ENCODE measurements around the gene SGK2. TPM values are rescaled to one million over a fixed set of nuclear protein-coding genes. Genes with fewer than 3 reads are reported as not detected.

The SGK2 gene
- total and polyA plus RNA-seq, 5 donors, result 0.21 to 3.6 (median 1.6) TPM; not detected in 1

DNA sequence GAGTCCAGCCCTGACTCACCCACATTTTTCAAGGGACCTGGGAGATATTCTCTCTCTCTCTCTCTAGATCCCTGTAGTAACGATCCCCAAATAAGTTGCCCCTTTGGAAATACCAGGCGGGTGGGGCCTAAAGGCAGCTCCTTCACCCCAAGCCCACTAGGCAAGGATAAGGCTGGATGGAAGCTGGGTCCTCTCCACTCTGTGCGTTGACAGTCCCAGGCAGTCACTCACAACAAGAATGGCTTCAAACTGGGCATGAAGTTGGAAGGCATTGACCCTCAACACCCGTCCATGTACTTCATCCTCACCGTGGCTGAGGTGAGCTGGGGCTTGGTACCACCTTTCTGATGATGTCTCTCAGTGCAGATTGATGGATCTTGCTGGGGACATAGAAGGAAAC is 29.8 kb upstream of the SGK2 start:
- 89% methylated on average over 5 of the region's 5 CpGs for WGBS
- no peaks in the 10 kb centered on the region for H3K9me3 ChIP-seq (ENCODE audit: control insufficient read depth, low read length)
- no peaks in the 10 kb centered on the region for H3K4me1 ChIP-seq (ENCODE audit: control insufficient read depth, insufficient read depth, low read length)
- H3K27me3 ChIP-seq (ENCODE audit: control insufficient read depth, insufficient read depth), result no peaks in the 10 kb centered on the region
- DNase-seq (no peak), ATAC-seq (no peak)
- intact Hi-C loops (cut with DNase I), result no loop called here
- H3K4me3 ChIP-seq (ENCODE audit: low read length), result no peak overlapping the region
- no peak overlapping the region for H3K27ac ChIP-seq (ENCODE audit: low read length)

DNA sequence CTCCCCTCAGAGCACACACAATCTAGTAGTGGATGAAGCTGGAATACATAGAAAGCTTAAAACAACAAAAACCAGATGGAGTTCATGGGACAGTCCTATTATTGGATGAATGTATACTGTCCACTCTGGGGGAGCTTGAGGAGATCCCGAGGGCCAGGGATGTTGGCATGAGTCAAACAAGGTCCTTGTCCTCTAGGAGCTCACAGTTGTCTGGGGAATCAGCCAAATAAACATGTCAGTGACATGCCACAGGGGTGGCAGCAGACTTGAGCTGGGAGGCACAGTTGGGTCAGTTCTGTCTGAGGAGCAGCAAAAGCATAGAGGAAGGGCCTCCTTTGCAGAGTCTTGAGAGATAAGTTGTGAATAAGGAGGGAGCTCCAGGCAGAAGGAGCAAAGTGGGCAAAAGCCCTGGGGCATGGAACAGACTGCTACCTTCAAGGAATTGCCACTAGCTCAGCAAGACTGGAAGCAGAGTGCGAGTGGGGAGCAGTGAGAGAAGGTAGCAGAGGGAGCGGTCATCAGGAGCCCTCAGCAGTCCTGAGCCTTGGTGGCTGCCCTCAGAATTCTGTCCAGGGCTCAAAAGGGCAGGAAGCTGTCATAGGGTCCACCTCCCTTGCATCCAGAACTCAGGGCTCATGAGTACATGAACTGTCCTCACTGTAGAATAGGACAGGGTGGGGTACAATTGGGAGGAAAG is 29.2 kb upstream of the SGK2 start:
- 86% methylated on average over 3 of the region's 3 CpGs for WGBS
- Histone ChIP-seq H3K4me1 (ENCODE audit: control insufficient read depth, insufficient read depth, low read length) (no peaks in the 10 kb centered on the region), H3K9me3 (ENCODE audit: control insufficient read depth, low read length) (no peaks in the 10 kb centered on the region), H3K27ac (ENCODE audit: low read length) (no peak overlapping the region), H3K4me3 (ENCODE audit: low read length) (no peak overlapping the region), H3K27me3 (ENCODE audit: control insufficient read depth, insufficient read depth) (no peaks in the 10 kb centered on the region)
- ATAC-seq (no peak), DNase-seq (no peak)
- intact Hi-C loops (cut with DNase I), result loop anchor here in 2 of 4 donors (10.0 kb wide), 2 partner anchors 545 to 555 kb away; no protein-coding TSS in a partner anchor

DNA sequence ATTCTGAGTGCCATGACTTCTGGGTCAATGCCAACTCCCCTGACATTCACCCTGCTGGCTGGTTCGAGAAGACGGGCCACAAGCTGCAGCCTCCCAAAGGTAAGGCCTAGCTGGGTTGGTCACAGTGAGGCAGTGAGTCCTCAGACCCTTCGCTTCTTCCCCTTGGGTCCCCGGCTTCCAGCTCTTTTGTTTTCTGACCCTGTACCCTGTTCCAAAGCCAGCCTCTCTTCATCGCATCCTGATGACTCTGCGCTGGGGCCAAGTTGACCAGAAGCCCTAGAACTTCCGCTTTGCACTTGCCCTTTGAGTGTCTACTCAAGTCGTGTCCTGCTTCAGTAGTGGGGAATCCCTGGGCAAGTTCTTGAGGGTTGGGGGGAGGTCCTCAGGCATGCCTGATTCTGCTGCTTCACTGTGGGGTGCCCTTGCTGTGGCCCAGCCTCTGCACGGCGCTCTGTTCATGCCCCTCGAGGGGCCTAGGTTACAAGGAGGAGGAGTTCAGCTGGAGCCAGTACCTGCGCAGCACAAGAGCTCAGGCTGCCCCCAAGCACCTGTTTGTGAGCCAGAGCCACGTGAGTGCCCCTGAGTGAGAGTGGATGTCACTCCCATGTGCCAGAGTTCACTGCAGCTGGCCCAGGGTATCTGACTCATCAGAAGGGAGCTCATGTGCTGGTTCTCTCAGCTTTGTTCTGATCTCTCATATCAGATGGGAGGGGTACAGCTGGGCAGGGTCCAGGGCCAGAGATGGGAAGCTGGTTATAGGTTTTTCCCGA is 28.3 kb upstream of the SGK2 start:
- WGBS, result 86% methylated on average over 14 of the region's 14 CpGs
- intact Hi-C loops (cut with DNase I), result loop anchor here in 2 of 4 donors (10.0 kb wide), 2 partner anchors 544 to 554 kb away; no protein-coding TSS in a partner anchor
- Histone ChIP-seq H3K4me3 (ENCODE audit: low read length) (no peak overlapping the region), H3K27ac (ENCODE audit: low read length) (no peak overlapping the region), H3K9me3 (ENCODE audit: control insufficient read depth, low read length) (no peaks in the 10 kb centered on the region), H3K4me1 (ENCODE audit: control insufficient read depth, insufficient read depth, low read length) (no peaks in the 10 kb centered on the region), H3K27me3 (ENCODE audit: control insufficient read depth, insufficient read depth) (no peaks in the 10 kb centered on the region)
- DNase-seq (no peak), ATAC-seq (no peak)

DNA sequence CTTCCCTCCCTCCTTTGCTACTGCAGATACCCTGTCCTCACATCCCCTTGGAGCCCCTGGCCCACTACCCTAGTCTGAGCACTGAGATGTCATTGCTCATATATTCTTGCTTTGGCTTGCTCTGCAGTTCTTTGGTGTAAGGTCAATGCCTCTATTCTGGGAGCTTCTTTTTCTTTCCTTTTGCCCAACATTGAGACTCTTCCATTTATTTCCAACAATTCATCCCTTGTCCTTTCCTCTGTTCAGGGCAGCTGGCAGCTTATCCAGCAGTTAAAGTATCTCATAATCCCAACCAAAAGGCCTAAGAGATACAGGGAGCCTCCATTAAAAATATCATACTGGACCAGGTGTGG is 27.8 kb upstream of the SGK2 start:
- no peak overlapping the region for H3K4me3 ChIP-seq (ENCODE audit: low read length)
- no peak overlapping the region for H3K27ac ChIP-seq (ENCODE audit: low read length)
- no peaks in the 10 kb centered on the region for H3K4me1 ChIP-seq (ENCODE audit: control insufficient read depth, insufficient read depth, low read length)
- no peaks in the 10 kb centered on the region for H3K27me3 ChIP-seq (ENCODE audit: control insufficient read depth, insufficient read depth)
- ATAC-seq (no peak), DNase-seq (no peak)
- intact Hi-C loops (cut with DNase I), result loop anchor here in 2 of 4 donors (10.0 kb wide), 2 partner anchors 544 to 554 kb away; no protein-coding TSS in a partner anchor
- no peaks in the 10 kb centered on the region for H3K9me3 ChIP-seq (ENCODE audit: control insufficient read depth, low read length)

DNA sequence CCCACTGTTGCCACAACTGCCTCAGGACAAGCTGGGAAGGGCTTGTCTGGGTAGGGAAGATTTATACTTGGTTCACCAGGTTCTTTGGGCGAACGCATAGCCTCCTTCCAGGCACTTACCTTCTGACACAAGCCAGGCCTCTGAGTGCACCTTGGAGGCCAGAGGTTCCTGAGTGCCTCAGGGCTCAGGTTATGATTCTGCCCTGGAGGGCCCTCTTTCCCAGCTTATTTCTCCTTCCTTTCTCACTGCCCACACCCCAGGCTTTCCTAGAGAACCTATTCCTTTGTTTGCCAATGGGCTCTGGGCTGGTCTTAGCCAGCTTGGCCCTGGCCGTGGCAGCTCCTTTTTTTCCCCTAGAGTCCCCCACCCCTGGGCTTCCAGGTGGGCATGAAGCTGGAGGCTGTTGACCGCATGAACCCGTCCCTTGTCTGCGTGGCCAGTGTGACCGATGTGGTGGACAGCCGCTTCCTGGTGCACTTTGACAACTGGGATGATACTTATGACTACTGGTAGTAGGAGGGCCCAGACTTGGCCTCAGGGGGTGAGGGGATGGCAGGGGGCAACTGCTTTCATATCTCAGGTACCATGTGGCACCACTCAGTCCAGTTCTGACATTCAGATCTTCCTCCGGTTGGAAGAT is 26.3 kb upstream of the SGK2 start:
- Histone ChIP-seq H3K4me3 (ENCODE audit: low read length) (no peak overlapping the region), H3K27ac (ENCODE audit: low read length) (no peak overlapping the region), H3K4me1 (ENCODE audit: control insufficient read depth, insufficient read depth, low read length) (no peaks in the 10 kb centered on the region), H3K27me3 (ENCODE audit: control insufficient read depth, insufficient read depth) (no peaks in the 10 kb centered on the region), H3K9me3 (ENCODE audit: control insufficient read depth, low read length) (no peaks in the 10 kb centered on the region)
- DNase-seq (no peak), ATAC-seq (no peak)
- intact Hi-C loops (cut with DNase I), result loop anchor here in 2 of 4 donors (10.0 kb wide), 2 partner anchors 542 to 552 kb away; no protein-coding TSS in a partner anchor
- WGBS, result 94% methylated on average over 9 of the region's 9 CpGs

DNA sequence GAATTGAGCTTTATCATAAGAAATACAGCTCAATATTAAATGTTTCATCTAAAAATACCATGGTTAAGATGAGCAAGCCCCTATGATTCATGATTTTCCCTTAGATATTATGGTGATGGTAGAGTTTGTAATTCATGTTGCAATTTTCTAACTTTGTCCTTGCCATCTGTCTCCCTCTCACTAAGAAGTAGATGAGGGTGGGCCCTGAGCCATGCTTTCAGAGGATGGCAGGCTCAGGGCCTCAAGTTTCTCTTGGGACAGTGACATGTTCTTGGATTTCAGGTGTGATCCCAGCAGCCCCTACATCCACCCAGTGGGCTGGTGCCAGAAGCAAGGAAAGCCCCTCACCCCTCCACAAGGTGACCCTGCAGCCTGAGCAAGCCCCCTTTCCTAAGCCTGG is 25.8 kb upstream of the SGK2 start:
- intact Hi-C loops (cut with DNase I), result loop anchor here in 2 of 4 donors (10.0 kb wide), 2 partner anchors 542 to 552 kb away; no protein-coding TSS in a partner anchor
- H3K9me3 ChIP-seq (ENCODE audit: control insufficient read depth, low read length), result no peaks in the 10 kb centered on the region
- DNase-seq (no peak), ATAC-seq (no peak)
- no peaks in the 10 kb centered on the region for H3K4me1 ChIP-seq (ENCODE audit: control insufficient read depth, insufficient read depth, low read length)
- no peak overlapping the region for H3K4me3 ChIP-seq (ENCODE audit: low read length)
- H3K27me3 ChIP-seq (ENCODE audit: control insufficient read depth, insufficient read depth), result no peaks in the 10 kb centered on the region
- H3K27ac ChIP-seq (ENCODE audit: low read length), result no peak overlapping the region

DNA sequence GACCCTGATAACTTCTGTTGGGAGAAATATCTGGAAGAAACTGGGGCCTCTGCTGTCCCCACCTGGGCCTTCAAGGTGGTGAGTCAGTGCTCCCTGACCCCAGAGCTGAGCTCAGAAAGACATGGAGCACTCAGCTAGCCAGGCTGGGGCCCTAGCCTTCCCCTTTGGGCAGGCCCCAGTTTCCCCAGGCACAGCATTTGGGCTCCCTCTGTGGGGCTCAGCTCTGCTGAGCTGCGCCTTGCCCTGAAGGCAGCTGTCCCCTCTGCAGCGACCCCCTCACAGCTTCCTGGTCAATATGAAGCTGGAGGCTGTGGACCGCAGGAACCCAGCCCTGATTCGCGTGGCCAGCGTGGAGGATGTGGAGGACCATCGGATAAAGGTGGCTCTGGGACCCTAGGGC is 24.8 kb upstream of the SGK2 start:
- WGBS, result 93% methylated on average over 7 of the region's 7 CpGs
- H3K27me3 ChIP-seq (ENCODE audit: control insufficient read depth, insufficient read depth), result no peaks in the 10 kb centered on the region

DNA sequence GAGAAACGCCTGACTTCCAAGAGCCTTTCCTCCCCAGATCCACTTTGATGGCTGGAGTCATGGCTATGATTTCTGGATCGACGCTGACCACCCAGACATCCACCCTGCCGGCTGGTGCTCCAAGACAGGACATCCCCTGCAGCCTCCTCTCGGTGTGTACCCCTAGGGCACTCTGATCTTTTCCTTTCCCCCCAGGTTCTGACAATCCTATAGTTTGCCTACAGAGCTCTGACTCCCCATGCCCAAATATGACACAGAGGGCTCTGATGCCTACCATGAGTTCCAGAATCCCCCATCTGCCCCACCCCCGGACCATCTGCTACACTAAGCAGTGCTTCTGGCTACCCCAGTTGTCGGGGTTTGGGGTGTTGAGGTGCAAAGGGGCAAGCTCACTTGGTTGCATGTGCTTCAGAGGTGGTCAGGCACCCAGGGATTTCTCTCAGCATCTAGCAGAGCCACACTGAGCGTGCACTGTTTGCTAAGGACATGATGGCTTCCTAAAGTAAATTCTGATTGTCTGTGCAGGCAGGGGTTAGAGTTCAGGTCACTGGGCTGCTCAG is 24.0 kb upstream of the SGK2 start:
- no peaks in the 10 kb centered on the region for H3K9me3 ChIP-seq (ENCODE audit: control insufficient read depth, low read length)
- ATAC-seq, result no peak
- H3K27me3 ChIP-seq (ENCODE audit: control insufficient read depth, insufficient read depth), result no peaks in the 10 kb centered on the region
- H3K27ac ChIP-seq (ENCODE audit: low read length), result no peak overlapping the region
- DNase-seq, result no peak
- no peaks in the 10 kb centered on the region for H3K4me1 ChIP-seq (ENCODE audit: control insufficient read depth, insufficient read depth, low read length)
- intact Hi-C loops (cut with DNase I), result loop anchor here in 2 of 4 donors (10.0 kb wide), 2 partner anchors 540 to 550 kb away; no protein-coding TSS in a partner anchor
- no peak overlapping the region for H3K4me3 ChIP-seq (ENCODE audit: low read length)
- 94% methylated on average over 8 of the region's 8 CpGs for WGBS

More for the DNA sequence above, 24.8 kb upstream of the SGK2 start:
- Histone ChIP-seq H3K9me3 (ENCODE audit: control insufficient read depth, low read length) (no peaks in the 10 kb centered on the region), H3K27ac (ENCODE audit: low read length) (no peak overlapping the region), H3K4me3 (ENCODE audit: low read length) (no peak overlapping the region), H3K4me1 (ENCODE audit: control insufficient read depth, insufficient read depth, low read length) (no peaks in the 10 kb centered on the region)
- DNase-seq, result no peak
- intact Hi-C loops (cut with DNase I), result loop anchor here in 2 of 4 donors (10.0 kb wide), 2 partner anchors 541 to 551 kb away; no protein-coding TSS in a partner anchor
- no peak for ATAC-seq

DNA sequence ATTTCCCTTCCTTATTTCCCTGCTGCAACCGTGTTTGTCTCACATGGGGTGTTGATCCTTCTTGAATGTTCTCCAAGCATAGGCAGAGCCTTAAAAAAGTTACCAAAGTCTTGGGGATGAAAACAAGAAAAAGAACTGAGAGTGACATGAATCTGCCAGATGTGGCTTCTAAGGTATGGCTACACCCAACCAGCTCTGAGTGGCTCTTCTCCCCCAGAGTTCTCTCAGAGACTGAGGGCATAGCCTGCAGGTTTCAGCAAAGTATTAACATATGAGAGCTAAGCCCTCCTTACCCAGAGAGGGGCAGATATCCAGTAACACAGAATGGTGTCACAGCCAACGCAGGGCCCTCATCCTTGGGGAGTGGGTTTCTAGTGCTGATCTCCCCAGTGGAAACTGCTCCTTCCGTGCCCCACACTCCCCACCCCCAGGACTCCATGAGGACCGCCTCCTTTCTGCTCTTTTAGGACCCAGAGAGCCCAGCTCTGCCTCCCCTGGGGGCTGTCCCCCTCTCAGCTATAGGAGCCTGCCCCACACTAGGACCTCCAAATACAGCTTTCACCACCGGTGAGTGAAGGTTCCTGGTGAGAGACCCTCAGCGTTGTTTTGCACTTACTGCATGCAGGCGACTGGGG is 23.3 kb upstream of the SGK2 start:
- no peak for ATAC-seq
- Histone ChIP-seq H3K9me3 (ENCODE audit: control insufficient read depth, low read length) (no peaks in the 10 kb centered on the region), H3K4me3 (ENCODE audit: low read length) (no peak overlapping the region), H3K27ac (ENCODE audit: low read length) (no peak overlapping the region), H3K4me1 (ENCODE audit: control insufficient read depth, insufficient read depth, low read length) (no peaks in the 10 kb centered on the region), H3K27me3 (ENCODE audit: control insufficient read depth, insufficient read depth) (no peaks in the 10 kb centered on the region)
- DNase-seq, result no peak
- intact Hi-C loops (cut with DNase I), result loop anchor here in 2 of 4 donors (10.0 kb wide), 2 partner anchors 539 to 549 kb away; no protein-coding TSS in a partner anchor
- WGBS, result 79% methylated on average over 7 of the region's 7 CpGs

DNA sequence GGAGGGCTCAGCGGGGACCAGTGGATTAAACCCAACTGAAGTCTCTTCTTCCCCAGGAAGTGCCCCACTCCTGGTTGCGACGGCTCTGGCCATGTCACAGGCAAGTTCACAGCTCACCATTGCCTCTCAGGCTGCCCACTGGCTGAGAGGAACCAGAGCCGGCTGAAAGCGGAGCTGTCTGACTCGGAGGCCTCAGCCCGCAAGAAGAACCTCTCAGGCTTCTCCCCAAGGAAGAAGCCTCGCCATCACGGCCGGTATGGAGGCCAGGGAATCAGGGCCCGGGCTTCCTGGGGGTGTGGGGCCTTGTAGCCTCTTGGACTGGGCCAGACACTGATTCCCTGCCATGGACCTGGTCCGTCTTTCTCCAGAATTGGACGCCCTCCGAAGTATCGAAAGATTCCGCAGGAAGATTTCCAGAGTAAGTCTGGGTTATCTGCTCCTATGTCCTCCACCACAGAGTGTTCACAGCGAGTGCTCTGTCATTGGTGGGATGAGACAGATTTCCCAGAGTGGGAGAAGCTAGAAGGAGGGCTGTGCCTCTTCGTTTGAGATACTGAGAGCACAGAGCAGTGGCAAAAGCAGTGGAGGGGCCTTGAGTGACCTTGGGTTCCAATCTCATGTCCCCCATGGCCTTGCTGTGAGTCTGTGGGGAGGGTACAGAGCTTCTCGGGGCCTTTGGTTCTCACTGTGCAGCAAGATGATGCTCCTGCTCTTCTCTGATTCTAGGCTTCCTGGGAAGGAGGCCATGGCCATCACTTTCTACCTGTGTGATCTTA is 22.6 kb upstream of the SGK2 start:
- H3K27ac ChIP-seq (ENCODE audit: low read length), result no peak overlapping the region
- ATAC-seq, result no peak
- no peak overlapping the region for H3K4me3 ChIP-seq (ENCODE audit: low read length)
- intact Hi-C loops (cut with DNase I), result loop anchor here in 2 of 4 donors (10.0 kb wide), 2 partner anchors 539 to 549 kb away; no protein-coding TSS in a partner anchor
- DNase-seq, result no peak
- no peaks in the 10 kb centered on the region for H3K9me3 ChIP-seq (ENCODE audit: control insufficient read depth, low read length)
- 89% methylated on average over 19 of the region's 19 CpGs for WGBS
- H3K4me1 ChIP-seq (ENCODE audit: control insufficient read depth, insufficient read depth, low read length), result no peaks in the 10 kb centered on the region
- no peaks in the 10 kb centered on the region for H3K27me3 ChIP-seq (ENCODE audit: control insufficient read depth, insufficient read depth)

Data from right cardiac atrium (tissue), 5 donors.